Spleen (tissue), 7 donors: Measurements from ENCODE around the gene BLOC1S5.

Source experiments
- CTCF ChIP-seq, 11 experiments: fragments of 200-600 bp in 7 of 11; fragments of 450-650 bp in 4 of 11; sonication (generic) in 4 of 11; IDR thresholded peaks in 8 of 11; conservative IDR thresholded peaks in 3 of 11; 1 replicate in 7 of 11; 2 replicates in 4 of 11; pipeline versions ENCODE4 v1.4.0 to v1.8.0; 2016 to 2021; ENCODE audit warnings: antibody characterized with exemption in 11 of 11, inconsistent platforms in 4 of 11, mild to moderate bottlenecking in 1 of 11
- POLR2A ChIP-seq, 3 donors: fragments of 450-650 bp; IDR thresholded peaks; one replicate each; pipeline ENCODE4 v1.5.1; 2017; ENCODE audit warnings: antibody characterized with exemption in 3 of 3, mild to moderate bottlenecking in 1 of 3
- POLR2AphosphoS5 ChIP-seq, 3 donors: sonication (generic); formaldehyde crosslinking; IDR thresholded peaks; one replicate each; pipeline ENCODE4 v1.5.1; 2017; ENCODE audit warnings: antibody characterized with exemption in 3 of 3
- donor health status: DM: no; HTN: no; CAD: no; lungs with moderate emphysema.
- donor health status: DM: no; HTN: no; CAD: no.
- donor health status: DM: no; HTN: no; CAD: no.

GRCh38 chr6:7986219-7986618, 78.0 kb downstream of the BLOC1S5 start:
- TF ChIP-seq POLR2AphosphoS5 (IDR thresholded peaks at IDR 0.05) (no peak), CTCF (IDR thresholded peaks at IDR 0.05 in 8 of 11, conservative IDR thresholded peaks at IDR 0.05 in 3 of 11) (no peak), POLR2A (IDR thresholded peaks at IDR 0.05) (no peak)
